Stimulated activated CD8-positive, alpha-beta memory T cell treated with anti-CD3 and anti-CD28 coated beads, Interleukin-15, amount 100 ng/mL, for 4 hours (primary cell): Measurements from ENCODE around the gene PYGB.

ENCODE experiments used
- DNase-seq, 2 donors: peaks; one replicate each; pipeline ENCODE4 v3.0.0-alpha.2; 2020; ENCODE audit warnings: low read depth in 2 of 2

The PYGB gene

GRCh38 chr20:25336561-25337422 lies 88.9 kb downstream of the PYGB start:
- DNase-seq, result no peak

DNA sequence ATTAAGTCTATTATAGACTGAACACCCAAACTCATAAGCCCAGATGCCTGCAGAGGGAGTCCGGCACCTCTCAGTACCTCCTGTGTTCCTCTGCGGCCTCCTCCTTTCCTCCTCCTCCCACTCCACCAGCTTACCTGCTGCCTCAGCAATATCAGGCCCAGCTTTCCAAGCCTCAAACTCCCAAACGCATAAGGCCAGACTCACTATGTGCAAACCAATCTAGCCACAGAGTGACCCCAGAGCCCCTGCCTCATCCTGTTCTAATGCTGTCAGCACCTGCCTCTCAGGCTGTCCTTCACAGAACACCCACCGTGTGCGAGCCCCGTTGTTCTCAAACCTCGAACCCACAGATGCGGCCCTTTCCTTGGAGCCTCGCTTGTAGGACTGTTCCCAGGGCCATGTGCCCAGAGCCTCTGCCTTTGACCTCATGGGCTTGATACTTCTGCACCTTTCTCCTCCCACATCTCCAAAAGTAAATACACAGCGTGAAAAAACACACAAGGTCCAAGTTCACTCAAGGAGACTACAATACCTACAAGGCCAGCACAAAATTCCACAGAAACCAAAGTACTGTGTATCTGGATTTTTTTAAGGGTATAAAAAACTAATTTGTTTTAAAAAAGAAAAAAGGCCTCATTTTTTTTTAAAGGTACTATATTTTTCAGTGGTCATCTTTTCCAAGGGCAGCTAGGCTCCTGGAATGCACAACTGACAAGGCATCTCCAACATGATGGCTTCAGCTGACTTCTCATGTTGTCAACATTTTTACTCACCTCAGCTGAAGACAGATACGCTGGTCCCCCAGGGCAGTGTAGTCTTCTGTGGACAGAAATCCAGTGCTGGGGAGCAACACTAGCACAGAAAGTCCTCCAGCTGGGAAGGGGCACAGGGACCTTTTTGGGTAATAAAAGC lies 90.5 kb downstream of the PYGB start:
- DNase-seq, result no peak

DNA sequence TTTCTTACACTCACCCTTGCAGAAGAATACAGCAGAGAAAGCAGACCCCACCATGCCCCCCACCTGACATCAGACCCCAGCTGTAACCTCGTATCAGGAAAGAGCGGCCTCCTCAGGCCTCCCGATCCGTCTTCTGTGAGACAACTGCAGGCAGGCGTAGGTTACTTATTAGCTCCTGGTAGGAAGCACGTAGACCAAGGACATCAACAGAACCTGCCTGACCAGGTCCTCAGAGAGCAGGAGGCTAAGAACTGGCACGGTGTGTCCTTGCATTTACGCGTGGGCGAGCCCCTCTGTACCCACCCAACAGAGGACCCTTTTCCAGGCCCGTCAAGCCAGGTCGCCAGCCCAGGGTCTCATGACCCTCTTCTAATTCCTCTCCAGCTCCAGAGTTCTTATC lies 91.7 kb downstream of the PYGB start:
- no peak for DNase-seq

GRCh38 chr20:25340380-25340779 lies 92.5 kb downstream of the PYGB start:
- no peak for DNase-seq

DNA sequence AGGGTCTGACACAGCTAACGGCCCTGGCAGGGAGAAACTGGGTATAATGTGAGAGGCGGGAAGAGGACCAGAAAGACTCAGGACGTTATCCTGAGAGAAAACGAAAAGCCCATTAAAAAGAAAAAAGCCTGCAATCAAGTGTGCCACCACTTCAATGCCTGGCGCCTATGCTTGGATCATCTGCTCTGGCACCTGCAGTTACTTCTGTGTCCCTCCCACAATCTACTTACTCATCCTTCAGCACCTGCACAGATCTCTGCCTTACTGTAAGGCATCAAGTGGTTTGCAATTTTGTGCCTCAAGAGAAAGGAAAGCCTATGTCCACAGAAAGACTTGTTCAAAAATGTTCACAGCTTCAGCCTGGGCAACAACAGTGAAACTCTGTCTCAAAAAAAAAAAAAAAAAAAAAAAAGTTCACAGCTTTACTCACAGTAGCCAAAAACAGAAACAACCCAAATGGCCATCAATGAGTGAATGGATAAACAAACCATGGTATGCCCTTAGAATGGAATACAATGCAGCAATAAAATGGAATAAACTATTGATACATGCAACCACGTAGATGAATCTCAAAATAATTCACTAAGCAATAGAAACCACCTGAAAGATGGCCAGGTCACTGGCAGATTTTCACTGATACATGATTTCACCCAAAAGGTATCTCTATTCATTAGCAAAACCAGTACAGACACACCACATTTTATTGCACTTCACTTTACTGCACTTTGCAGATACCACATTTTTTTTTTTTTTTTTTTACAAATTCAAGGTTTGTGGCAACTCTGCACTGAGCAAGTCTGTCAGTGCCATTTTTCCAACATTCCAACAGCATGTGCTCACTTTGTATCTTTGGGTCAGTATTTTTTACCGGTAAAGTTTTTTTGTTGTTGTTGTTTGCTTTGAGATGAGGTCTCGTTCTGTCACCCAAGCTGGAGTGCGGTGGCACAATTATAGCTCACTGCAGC lies 94.1 kb downstream of the PYGB start:
- DNase-seq, result no peak

DNA sequence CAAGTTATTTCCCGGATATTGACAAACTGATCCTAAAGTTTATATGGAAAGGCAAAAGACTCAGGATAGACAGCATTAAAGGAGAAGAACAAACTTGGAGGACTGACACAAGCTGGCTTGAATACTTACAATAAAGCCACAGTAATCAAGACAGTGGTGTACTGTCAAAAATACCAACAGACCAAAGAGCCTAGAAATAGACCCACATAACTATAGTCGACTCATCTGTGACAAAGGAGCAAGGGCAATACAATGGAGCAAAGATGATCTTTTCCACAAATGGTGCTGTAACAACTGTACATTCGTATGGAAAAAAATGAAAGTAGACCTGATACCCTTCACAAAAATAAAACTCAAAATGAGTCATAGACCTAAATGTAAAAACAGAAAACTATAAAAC lies 96.7 kb downstream of the PYGB start:
- no peak for DNase-seq

GRCh38 chr20:25345721-25346120 lies 97.8 kb downstream of the PYGB start:
- DNase-seq, result no peak

- DNase-seq, result no peak
Observed at GRCh38 chr20:25346349-25346748, 98.5 kb downstream of the PYGB start.
